ENCODE data around the gene DHX9. TPM values are rescaled to one million over a fixed set of nuclear protein-coding genes. Genes with fewer than 3 reads are reported as not detected.

The DHX9 gene
- total RNA-seq, 1 experiment from 2014 or later, result 384 TPM

DNA sequence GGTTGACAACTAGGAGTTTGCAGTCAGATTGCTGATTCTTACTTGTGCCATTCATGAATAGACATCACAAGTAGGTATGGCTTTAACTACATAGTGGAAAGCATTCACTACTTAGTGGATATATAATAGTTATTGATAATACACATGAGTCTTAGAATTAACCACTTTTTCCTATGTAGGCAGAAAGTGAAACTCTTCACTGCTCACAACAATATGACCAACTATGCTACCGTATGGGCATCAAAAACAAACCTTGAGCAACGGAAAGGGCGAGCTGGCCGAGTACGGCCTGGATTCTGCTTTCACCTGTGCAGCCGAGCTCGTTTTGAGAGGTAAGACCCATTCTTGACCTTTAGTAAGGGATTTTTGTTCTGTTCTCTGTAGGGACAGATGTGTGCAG, 38.7 kb downstream of the DHX9 start:
- no peak for TF ChIP-seq EZH2 (IDR thresholded peaks at IDR 0.05; ENCODE audit: borderline replicate concordance, low read depth, low read length, poor library complexity, severe bottlenecking)
- Histone ChIP-seq H3K4me3 (ENCODE audit: low read depth, low read length, poor library complexity, severe bottlenecking) (no peak overlapping the region), H3K4me1 (ENCODE audit: insufficient read depth, low read length, poor library complexity, severe bottlenecking) (no peaks in the 10 kb centered on the region), H3K36me3 (ENCODE audit: insufficient read depth, low read length, poor library complexity, severe bottlenecking) (peaks cover 100% of the 10 kb centered on the region), H3K9me3 (ENCODE audit: low read depth, low read length, poor library complexity, severe bottlenecking) (no peaks in the 10 kb centered on the region), H3K27ac (ENCODE audit: low read depth, low read length, poor library complexity, severe bottlenecking) (no peak overlapping the region), H3K27me3 (replicated peaks; ENCODE audit: insufficient read depth, low read depth, low read length, poor library complexity) (no peaks in the 10 kb centered on the region)
- intact Hi-C loops (cut with micrococcal nuclease; ENCODE audit: unreplicated experiment), result loop anchor here (2.0 kb wide), 1 partner anchor 17 kb away; no protein-coding TSS in a partner anchor
- ChIA-PET CTCF (no interaction called here), POLR2A (ENCODE audit: low non-redundant PET) (no interaction called here)
- no TSS peak for BruUV-seq (replicated peaks)
- DNase-seq (ENCODE audit: low spot score), result no peak

DNA sequence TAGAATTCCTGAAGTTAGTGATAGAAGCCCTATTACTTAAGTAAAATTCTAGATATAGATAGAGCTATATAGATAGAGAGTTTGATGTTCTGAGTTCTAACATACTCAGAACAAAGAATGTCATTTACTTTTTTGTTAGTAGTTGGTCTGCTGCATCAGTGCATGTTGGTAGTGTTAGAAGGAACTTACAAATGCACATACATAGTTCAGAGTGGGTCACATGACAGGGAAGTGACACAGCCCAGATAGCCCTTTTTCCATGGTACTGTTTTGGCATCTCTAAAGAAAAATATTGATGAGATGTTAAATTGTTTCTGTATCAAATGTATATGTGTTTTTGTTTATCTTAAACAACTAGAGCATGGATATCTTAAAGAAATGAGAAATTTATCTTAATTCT, 45.7 kb downstream of the DHX9 start:
- no peak for DNase-seq (ENCODE audit: low spot score)
- TF ChIP-seq, protein P1, sequence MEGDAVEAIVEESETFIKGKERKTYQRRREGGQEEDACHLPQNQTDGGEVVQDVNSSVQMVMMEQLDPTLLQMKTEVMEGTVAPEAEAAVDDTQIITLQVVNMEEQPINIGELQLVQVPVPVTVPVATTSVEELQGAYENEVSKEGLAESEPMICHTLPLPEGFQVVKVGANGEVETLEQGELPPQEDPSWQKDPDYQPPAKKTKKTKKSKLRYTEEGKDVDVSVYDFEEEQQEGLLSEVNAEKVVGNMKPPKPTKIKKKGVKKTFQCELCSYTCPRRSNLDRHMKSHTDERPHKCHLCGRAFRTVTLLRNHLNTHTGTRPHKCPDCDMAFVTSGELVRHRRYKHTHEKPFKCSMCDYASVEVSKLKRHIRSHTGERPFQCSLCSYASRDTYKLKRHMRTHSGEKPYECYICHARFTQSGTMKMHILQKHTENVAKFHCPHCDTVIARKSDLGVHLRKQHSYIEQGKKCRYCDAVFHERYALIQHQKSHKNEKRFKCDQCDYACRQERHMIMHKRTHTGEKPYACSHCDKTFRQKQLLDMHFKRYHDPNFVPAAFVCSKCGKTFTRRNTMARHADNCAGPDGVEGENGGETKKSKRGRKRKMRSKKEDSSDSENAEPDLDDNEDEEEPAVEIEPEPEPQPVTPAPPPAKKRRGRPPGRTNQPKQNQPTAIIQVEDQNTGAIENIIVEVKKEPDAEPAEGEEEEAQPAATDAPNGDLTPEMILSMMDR (conservative IDR thresholded peaks at IDR 0.05; ENCODE audit: low read depth, low read length), result no peak
- no peak for TF ChIP-seq EZH2 (IDR thresholded peaks at IDR 0.05; ENCODE audit: borderline replicate concordance, low read depth, low read length, poor library complexity, severe bottlenecking)
- peaks cover 90% of the 10 kb centered on the region for H3K36me3 ChIP-seq (ENCODE audit: insufficient read depth, low read length, poor library complexity, severe bottlenecking)
- H3K4me3 ChIP-seq (ENCODE audit: low read depth, low read length, poor library complexity, severe bottlenecking), result no peak overlapping the region
- no TSS peak for BruUV-seq (replicated peaks)
- ChIA-PET CTCF (no interaction called here), POLR2A (ENCODE audit: low non-redundant PET) (no interaction called here)
- no peaks in the 10 kb centered on the region for H3K4me1 ChIP-seq (ENCODE audit: insufficient read depth, low read length, poor library complexity, severe bottlenecking)
- H3K9me3 ChIP-seq (ENCODE audit: low read depth, low read length, poor library complexity, severe bottlenecking), result no peaks in the 10 kb centered on the region
- H3K27ac ChIP-seq (ENCODE audit: low read depth, low read length, poor library complexity, severe bottlenecking), result no peak overlapping the region
- intact Hi-C loops (cut with micrococcal nuclease; ENCODE audit: unreplicated experiment), result loop anchor here (5.0 kb wide), 1 partner anchor 38 kb away; no protein-coding TSS in a partner anchor
- H3K27me3 ChIP-seq (replicated peaks; ENCODE audit: insufficient read depth, low read depth, low read length, poor library complexity), result no peaks in the 10 kb centered on the region

DNA sequence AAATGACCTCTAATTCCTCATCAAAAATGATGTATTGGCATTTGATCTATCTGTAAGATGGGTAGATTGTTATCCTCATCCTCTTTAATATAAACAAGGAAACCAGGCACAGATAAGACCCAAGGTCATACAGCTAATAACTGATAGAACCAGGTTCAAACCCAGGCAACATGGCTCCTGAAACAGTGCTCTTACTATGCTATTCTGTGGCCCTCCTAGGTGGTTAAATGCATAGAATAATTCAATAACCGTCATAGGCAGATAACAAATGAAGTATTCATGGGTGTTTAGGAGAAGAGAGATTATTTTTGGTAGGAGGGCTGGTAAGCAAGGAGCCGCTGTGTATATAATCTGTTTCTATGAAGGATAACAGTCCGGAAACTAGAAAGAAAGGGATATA, 46.4 kb downstream of the DHX9 start:
- H3K27ac ChIP-seq (ENCODE audit: low read depth, low read length, poor library complexity, severe bottlenecking), result no peak overlapping the region
- no peaks in the 10 kb centered on the region for H3K9me3 ChIP-seq (ENCODE audit: low read depth, low read length, poor library complexity, severe bottlenecking)
- peaks cover 83% of the 10 kb centered on the region for H3K36me3 ChIP-seq (ENCODE audit: insufficient read depth, low read length, poor library complexity, severe bottlenecking)
- ChIA-PET POLR2A (ENCODE audit: low non-redundant PET) (no interaction called here), CTCF (no interaction called here)
- TF ChIP-seq, protein P1 (conservative IDR thresholded peaks at IDR 0.05; ENCODE audit: low read depth, low read length), result no peak
- no peak for TF ChIP-seq EZH2 (IDR thresholded peaks at IDR 0.05; ENCODE audit: borderline replicate concordance, low read depth, low read length, poor library complexity, severe bottlenecking)
- no TSS peak for BruUV-seq (replicated peaks)
- intact Hi-C loops (cut with micrococcal nuclease; ENCODE audit: unreplicated experiment), result no loop called here
- H3K4me1 ChIP-seq (ENCODE audit: insufficient read depth, low read length, poor library complexity, severe bottlenecking), result no peaks in the 10 kb centered on the region
- no peak overlapping the region for H3K4me3 ChIP-seq (ENCODE audit: low read depth, low read length, poor library complexity, severe bottlenecking)
- DNase-seq (ENCODE audit: low spot score), result no peak
- no peaks in the 10 kb centered on the region for H3K27me3 ChIP-seq (replicated peaks; ENCODE audit: insufficient read depth, low read depth, low read length, poor library complexity)

GRCh38 chr1:182886985-182887384, 47.8 kb downstream of the DHX9 start:
- no peak for DNase-seq (ENCODE audit: low spot score)
- Histone ChIP-seq H3K4me1 (ENCODE audit: insufficient read depth, low read length, poor library complexity, severe bottlenecking) (no peaks in the 10 kb centered on the region), H3K27me3 (replicated peaks; ENCODE audit: insufficient read depth, low read depth, low read length, poor library complexity) (no peaks in the 10 kb centered on the region), H3K9me3 (ENCODE audit: low read depth, low read length, poor library complexity, severe bottlenecking) (no peaks in the 10 kb centered on the region), H3K4me3 (ENCODE audit: low read depth, low read length, poor library complexity, severe bottlenecking) (no peak overlapping the region), H3K27ac (ENCODE audit: low read depth, low read length, poor library complexity, severe bottlenecking) (no peak overlapping the region), H3K36me3 (ENCODE audit: insufficient read depth, low read length, poor library complexity, severe bottlenecking) (peaks cover 69% of the 10 kb centered on the region)
- intact Hi-C loops (cut with micrococcal nuclease; ENCODE audit: unreplicated experiment), result no loop called here
- POLR2A ChIA-PET (ENCODE audit: low non-redundant PET), result no interaction called here
- TF ChIP-seq, protein P1 (conservative IDR thresholded peaks at IDR 0.05; ENCODE audit: low read depth, low read length), result no peak
- no peak for TF ChIP-seq EZH2 (IDR thresholded peaks at IDR 0.05; ENCODE audit: borderline replicate concordance, low read depth, low read length, poor library complexity, severe bottlenecking)
- CTCF ChIA-PET, result no interaction called here
- BruUV-seq (replicated peaks), result no TSS peak
